GM23338 (cell line): Measurements from ENCODE around the gene POLR3E. TPM values are rescaled to one million over a fixed set of nuclear protein-coding genes. Genes with fewer than 3 reads are reported as not detected.

Experiments used
- ATAC-seq: fragments of 200-7000 bp; cut with Tn5 transposase; 3 replicates; pipeline ENCODE4 v1.9.1; 2020
- DNase-seq: peaks from one replicate; pipeline ENCODE4 v3.0.0-alpha.2; 2015; ENCODE audit warnings: low spot score
- H2AFZ ChIP-seq: fragments of 200-600 bp; sonication (generic); 2 replicates; pipeline ENCODE4 v1.8.0; 2016; ENCODE audit warnings: antibody characterized with exemption, mild to moderate bottlenecking, moderate library complexity
- H3F3A ChIP-seq: fragments of 200-600 bp; sonication (generic); replicated peaks from 2 replicates; pipeline ENCODE4 v1.8.0; 2017; ENCODE audit warnings: antibody characterized with exemption, mixed run types, low read depth
- H3K27ac ChIP-seq: fragments of 200-600 bp; sonication (generic); 2 replicates; pipeline ENCODE4 v1.6.1; 2016; ENCODE audit warnings: low read depth
- H3K27me3 ChIP-seq: fragments of 200-600 bp; sonication (generic); 2 replicates; pipeline ENCODE4 v1.8.0; 2016; ENCODE audit warnings: mild to moderate bottlenecking, mixed run types, moderate library complexity; ENCODE audit not compliant: insufficient read depth
- H3K36me3 ChIP-seq: fragments of 200-600 bp; sonication (generic); 2 replicates; pipeline ENCODE4 v1.8.0; 2016; ENCODE audit warnings: mild to moderate bottlenecking; ENCODE audit not compliant: insufficient read depth
- H3K4me1 ChIP-seq: fragments of 200-600 bp; sonication (generic); 2 replicates; pipeline ENCODE4 v1.8.0; 2016; ENCODE audit warnings: mild to moderate bottlenecking, moderate library complexity; ENCODE audit not compliant: insufficient read depth
- H3K4me2 ChIP-seq: fragments of 200-600 bp; sonication (generic); 2 replicates; pipeline ENCODE4 v1.7.1; 2017; ENCODE audit warnings: mixed run types
- H3K4me3 ChIP-seq: fragments of 200-600 bp; sonication (generic); 2 replicates; pipeline ENCODE4 v1.6.1; 2016; ENCODE audit warnings: mixed run types
- H3K79me2 ChIP-seq: fragments of 200-600 bp; sonication (generic); replicated peaks from 2 replicates; pipeline ENCODE4 v1.8.0; 2017; ENCODE audit warnings: mild to moderate bottlenecking; ENCODE audit not compliant: insufficient read depth
- H3K9me2 ChIP-seq: fragments of 200-600 bp; sonication (generic); 2 replicates; pipeline ENCODE4 v1.8.0; 2017; ENCODE audit not compliant: insufficient read depth
- H4K20me1 ChIP-seq: fragments of 200-600 bp; sonication (generic); replicated peaks from 2 replicates; pipeline ENCODE4 v1.8.0; 2017; ENCODE audit warnings: mild to moderate bottlenecking; ENCODE audit not compliant: insufficient read depth
- H3K27ac Mint-ChIP-seq: 2 replicates; pipeline ENCODE4 v1.8.0; 2020; ENCODE audit warnings: inconsistent platforms, mild to moderate bottlenecking, moderate library complexity, mixed read lengths
- H3K27me3 Mint-ChIP-seq: 3 replicates; pipeline ENCODE4 v1.8.0; 2022; ENCODE audit warnings: low read depth, mild to moderate bottlenecking, moderate library complexity, mixed read lengths, inconsistent platforms; ENCODE audit not compliant: insufficient read depth, poor library complexity
- H3K36me3 Mint-ChIP-seq: 3 replicates; pipeline ENCODE4 v1.8.0; 2021; ENCODE audit warnings: low read depth, mild to moderate bottlenecking, inconsistent platforms, moderate library complexity, mixed read lengths
- H3K4me1 Mint-ChIP-seq: 3 replicates; pipeline ENCODE4 v1.8.0; 2020; ENCODE audit warnings: mild to moderate bottlenecking, inconsistent platforms, mixed read lengths
- H3K4me3 Mint-ChIP-seq: 3 replicates; pipeline ENCODE4 v1.8.0; 2021; ENCODE audit warnings: moderate library complexity, mild to moderate bottlenecking, inconsistent platforms, mixed read lengths
- H3K9me3 Mint-ChIP-seq: 3 replicates; pipeline ENCODE4 v1.8.0; 2020; ENCODE audit warnings: moderate library complexity, mild to moderate bottlenecking, inconsistent platforms, mixed read lengths
- CREB1 ChIP-seq: fragments of 250-450 bp; sonication (Bioruptor Pico); IDR thresholded peaks from 2 replicates; pipeline ENCODE4 v1.5.0; 2020; ENCODE audit warnings: low read depth, mild to moderate bottlenecking, moderate library complexity
- EZH2 ChIP-seq: fragments of 200-600 bp; sonication (generic); IDR thresholded peaks from one replicate; pipeline ENCODE4 v1.8.0; 2017; ENCODE audit warnings: antibody characterized with exemption, mild to moderate bottlenecking, low read depth; ENCODE audit not compliant: unreplicated experiment
- EZH2phosphoT487 ChIP-seq: fragments of 200-600 bp; sonication (generic); IDR thresholded peaks from one replicate; pipeline ENCODE4 v1.8.1; 2018; ENCODE audit warnings: antibody characterized with exemption; ENCODE audit not compliant: unreplicated experiment
- JUNB ChIP-seq: IDR thresholded peaks from one replicate; pipeline ENCODE4 v1.6.1; 2016; ENCODE audit warnings: antibody characterized with exemption; ENCODE audit not compliant: unreplicated experiment
- NANOG ChIP-seq: IDR thresholded peaks from 2 replicates; pipeline ENCODE4 v1.6.1; 2016; ENCODE audit warnings: antibody characterized with exemption, borderline replicate concordance
- POLR2AphosphoS5 ChIP-seq: IDR thresholded peaks from 2 replicates; pipeline ENCODE4 v1.6.1; 2016; ENCODE audit warnings: antibody characterized with exemption, low read depth
- REST ChIP-seq: IDR thresholded peaks from one replicate; pipeline ENCODE4 v1.6.1; 2018; ENCODE audit warnings: antibody characterized with exemption; ENCODE audit not compliant: unreplicated experiment
- STAT1 ChIP-seq: IDR thresholded peaks from one replicate; pipeline ENCODE4 v1.6.1; 2016; ENCODE audit warnings: antibody characterized with exemption; ENCODE audit not compliant: unreplicated experiment
- ZNF114 ChIP-seq: fragments of 250-450 bp; sonication (Bioruptor Pico); IDR thresholded peaks from 2 replicates; pipeline ENCODE4 v1.5.0; 2020; ENCODE audit warnings: mild to moderate bottlenecking, moderate library complexity
- ZNF331 ChIP-seq: fragments of 250-450 bp; sonication (Bioruptor Pico); IDR thresholded peaks from 2 replicates; pipeline ENCODE4 v1.5.0; 2020; ENCODE audit warnings: low read depth, mild to moderate bottlenecking, moderate library complexity
- polyA plus RNA-seq: library from polyadenylated mRNA; unstranded; fragments of >200 nt; fragmentation: Nextera tagmentation; extraction: Ambion mirVana; gene quantifications from 2 replicates; pipeline ENCODE4 v1.2.1, GENCODE V29; 2016
- total RNA-seq: library from RNA; depleted of rRNA; stranded (reverse); fragments of >200 nt; shearing (Covaris generic); gene quantifications from 2 replicates; pipeline ENCODE4 v1.2.3, GENCODE V29; 2014
- TF ChIP-seq, protein P1 (sequence below): fragments of 250-450 bp; sonication (Bioruptor Pico); IDR thresholded peaks from 2 replicates; pipeline ENCODE4 v1.5.0; 2020; ENCODE audit warnings: mild to moderate bottlenecking, moderate library complexity
- TF ChIP-seq, protein P2 (sequence below): IDR thresholded peaks from 2 replicates; pipeline ENCODE4 v1.6.1; 2016; ENCODE audit warnings: antibody characterized with exemption
- TF ChIP-seq, protein P3 (sequence below), 2 experiments: fragments of 200-600 bp in 1 of 2; sonication (generic) in 1 of 2; conservative IDR thresholded peaks; 2 replicates each; pipeline versions ENCODE4 v1.5.1 to v1.6.1; 2016 to 2017; ENCODE audit warnings: antibody characterized with exemption in 2 of 2, low read depth in 2 of 2, mild to moderate bottlenecking in 2 of 2, moderate library complexity in 1 of 2

POLR3E gene
- total and polyA plus RNA-seq, 2 experiments from 2014 or later, result 62.7 to 141 TPM

DNA sequence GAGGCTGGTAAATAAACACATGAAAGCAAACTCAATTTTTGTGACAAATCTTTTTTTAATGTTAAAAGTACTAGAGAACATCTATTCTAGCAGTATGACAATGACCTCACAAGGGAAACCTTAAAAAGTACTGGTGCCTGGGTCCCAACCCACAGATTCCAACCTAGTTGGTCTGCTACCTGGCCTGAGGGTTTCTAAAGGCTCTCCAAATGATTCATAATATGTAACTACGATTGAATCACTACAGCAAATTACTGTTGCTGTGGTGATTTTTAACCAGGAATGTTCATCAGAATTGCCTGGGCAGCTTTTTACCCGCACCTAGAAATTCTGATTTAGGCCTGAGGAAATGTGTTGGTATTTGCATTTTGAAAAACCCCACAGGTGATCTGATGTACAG lies 51.1 kb downstream of the POLR3E start:
- Mint-ChIP-seq H3K36me3 (peaks cover 70% of the 10 kb centered on the region), H3K4me3 (no peak overlapping the region), H3K4me1 (peaks cover 3% of the 10 kb centered on the region), H3K27ac (no peak overlapping the region), H3K27me3 (peaks cover 2% of the 10 kb centered on the region), H3K9me3 (peaks cover 3% of the 10 kb centered on the region; the same call in 1 of the 3 replicates)
- Histone ChIP-seq H4K20me1 (peaks cover 6% of the 10 kb centered on the region), H3F3A (no peaks in the 10 kb centered on the region), H3K4me3 (no peak overlapping the region), H3K79me2 (peaks cover 31% of the 10 kb centered on the region), H3K36me3 (peaks cover 33% of the 10 kb centered on the region), H3K4me1 (peaks cover 6% of the 10 kb centered on the region; the same call in 1 of the 2 replicates), H3K4me2 (no peak overlapping the region), H3K27me3 (no peaks in the 10 kb centered on the region), H3K27ac (0 out of 2 replicates have a peak overlapping the region, but pooled peaks have one; percentile 29), H2AFZ (no peak overlapping the region), H3K9me2 (no peaks in the 10 kb centered on the region; the same call in 1 of the 2 replicates)
- TF ChIP-seq ZNF114, result no peak
- TF ChIP-seq, protein P1, sequence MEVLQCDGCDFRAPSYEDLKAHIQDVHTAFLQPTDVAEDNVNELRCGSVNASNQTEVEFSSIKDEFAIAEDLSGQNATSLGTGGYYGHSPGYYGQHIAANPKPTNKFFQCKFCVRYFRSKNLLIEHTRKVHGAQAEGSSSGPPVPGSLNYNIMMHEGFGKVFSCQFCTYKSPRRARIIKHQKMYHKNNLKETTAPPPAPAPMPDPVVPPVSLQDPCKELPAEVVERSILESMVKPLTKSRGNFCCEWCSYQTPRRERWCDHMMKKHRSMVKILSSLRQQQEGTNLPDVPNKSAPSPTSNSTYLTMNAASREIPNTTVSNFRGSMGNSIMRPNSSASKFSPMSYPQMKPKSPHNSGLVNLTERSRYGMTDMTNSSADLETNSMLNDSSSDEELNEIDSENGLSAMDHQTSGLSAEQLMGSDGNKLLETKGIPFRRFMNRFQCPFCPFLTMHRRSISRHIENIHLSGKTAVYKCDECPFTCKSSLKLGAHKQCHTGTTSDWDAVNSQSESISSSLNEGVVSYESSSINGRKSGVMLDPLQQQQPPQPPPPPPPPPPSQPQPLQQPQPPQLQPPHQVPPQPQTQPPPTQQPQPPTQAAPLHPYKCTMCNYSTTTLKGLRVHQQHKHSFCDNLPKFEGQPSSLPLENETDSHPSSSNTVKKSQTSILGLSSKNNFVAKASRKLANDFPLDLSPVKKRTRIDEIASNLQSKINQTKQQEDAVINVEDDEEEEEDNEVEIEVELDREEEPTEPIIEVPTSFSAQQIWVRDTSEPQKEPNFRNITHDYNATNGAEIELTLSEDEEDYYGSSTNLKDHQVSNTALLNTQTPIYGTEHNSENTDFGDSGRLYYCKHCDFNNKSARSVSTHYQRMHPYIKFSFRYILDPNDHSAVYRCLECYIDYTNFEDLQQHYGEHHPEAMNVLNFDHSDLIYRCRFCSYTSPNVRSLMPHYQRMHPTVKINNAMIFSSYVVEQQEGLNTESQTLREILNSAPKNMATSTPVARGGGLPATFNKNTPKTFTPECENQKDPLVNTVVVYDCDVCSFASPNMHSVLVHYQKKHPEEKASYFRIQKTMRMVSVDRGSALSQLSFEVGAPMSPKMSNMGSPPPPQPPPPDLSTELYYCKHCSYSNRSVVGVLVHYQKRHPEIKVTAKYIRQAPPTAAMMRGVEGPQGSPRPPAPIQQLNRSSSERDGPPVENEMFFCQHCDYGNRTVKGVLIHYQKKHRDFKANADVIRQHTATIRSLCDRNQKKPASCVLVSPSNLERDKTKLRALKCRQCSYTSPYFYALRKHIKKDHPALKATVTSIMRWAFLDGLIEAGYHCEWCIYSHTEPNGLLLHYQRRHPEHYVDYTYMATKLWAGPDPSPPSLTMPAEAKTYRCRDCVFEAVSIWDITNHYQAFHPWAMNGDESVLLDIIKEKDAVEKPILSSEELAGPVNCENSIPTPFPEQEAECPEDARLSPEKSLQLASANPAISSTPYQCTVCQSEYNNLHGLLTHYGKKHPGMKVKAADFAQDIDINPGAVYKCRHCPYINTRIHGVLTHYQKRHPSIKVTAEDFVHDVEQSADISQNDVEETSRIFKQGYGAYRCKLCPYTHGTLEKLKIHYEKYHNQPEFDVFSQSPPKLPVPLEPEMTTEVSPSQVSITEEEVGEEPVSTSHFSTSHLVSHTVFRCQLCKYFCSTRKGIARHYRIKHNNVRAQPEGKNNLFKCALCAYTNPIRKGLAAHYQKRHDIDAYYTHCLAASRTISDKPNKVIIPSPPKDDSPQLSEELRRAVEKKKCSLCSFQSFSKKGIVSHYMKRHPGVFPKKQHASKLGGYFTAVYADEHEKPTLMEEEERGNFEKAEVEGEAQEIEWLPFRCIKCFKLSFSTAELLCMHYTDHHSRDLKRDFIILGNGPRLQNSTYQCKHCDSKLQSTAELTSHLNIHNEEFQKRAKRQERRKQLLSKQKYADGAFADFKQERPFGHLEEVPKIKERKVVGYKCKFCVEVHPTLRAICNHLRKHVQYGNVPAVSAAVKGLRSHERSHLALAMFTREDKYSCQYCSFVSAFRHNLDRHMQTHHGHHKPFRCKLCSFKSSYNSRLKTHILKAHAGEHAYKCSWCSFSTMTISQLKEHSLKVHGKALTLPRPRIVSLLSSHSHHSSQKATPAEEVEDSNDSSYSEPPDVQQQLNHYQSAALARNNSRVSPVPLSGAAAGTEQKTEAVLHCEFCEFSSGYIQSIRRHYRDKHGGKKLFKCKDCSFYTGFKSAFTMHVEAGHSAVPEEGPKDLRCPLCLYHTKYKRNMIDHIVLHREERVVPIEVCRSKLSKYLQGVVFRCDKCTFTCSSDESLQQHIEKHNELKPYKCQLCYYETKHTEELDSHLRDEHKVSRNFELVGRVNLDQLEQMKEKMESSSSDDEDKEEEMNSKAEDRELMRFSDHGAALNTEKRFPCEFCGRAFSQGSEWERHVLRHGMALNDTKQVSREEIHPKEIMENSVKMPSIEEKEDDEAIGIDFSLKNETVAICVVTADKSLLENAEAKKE, result no peak
- TF ChIP-seq ZNF331, result no peak
- TF ChIP-seq JUNB, result no peak
- TF ChIP-seq CREB1 (CRISPR knock-in tag), result no peak
- no peak for TF ChIP-seq EZH2
- no peak for TF ChIP-seq STAT1
- TF ChIP-seq EZH2phosphoT487, result no peak
- TF ChIP-seq, protein P2, sequence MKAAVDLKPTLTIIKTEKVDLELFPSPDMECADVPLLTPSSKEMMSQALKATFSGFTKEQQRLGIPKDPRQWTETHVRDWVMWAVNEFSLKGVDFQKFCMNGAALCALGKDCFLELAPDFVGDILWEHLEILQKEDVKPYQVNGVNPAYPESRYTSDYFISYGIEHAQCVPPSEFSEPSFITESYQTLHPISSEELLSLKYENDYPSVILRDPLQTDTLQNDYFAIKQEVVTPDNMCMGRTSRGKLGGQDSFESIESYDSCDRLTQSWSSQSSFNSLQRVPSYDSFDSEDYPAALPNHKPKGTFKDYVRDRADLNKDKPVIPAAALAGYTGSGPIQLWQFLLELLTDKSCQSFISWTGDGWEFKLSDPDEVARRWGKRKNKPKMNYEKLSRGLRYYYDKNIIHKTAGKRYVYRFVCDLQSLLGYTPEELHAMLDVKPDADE, result no peak
- no peak for TF ChIP-seq REST
- TF ChIP-seq, protein P3, sequence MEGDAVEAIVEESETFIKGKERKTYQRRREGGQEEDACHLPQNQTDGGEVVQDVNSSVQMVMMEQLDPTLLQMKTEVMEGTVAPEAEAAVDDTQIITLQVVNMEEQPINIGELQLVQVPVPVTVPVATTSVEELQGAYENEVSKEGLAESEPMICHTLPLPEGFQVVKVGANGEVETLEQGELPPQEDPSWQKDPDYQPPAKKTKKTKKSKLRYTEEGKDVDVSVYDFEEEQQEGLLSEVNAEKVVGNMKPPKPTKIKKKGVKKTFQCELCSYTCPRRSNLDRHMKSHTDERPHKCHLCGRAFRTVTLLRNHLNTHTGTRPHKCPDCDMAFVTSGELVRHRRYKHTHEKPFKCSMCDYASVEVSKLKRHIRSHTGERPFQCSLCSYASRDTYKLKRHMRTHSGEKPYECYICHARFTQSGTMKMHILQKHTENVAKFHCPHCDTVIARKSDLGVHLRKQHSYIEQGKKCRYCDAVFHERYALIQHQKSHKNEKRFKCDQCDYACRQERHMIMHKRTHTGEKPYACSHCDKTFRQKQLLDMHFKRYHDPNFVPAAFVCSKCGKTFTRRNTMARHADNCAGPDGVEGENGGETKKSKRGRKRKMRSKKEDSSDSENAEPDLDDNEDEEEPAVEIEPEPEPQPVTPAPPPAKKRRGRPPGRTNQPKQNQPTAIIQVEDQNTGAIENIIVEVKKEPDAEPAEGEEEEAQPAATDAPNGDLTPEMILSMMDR (conservative IDR thresholded peaks at IDR 0.05; ENCODE audit: low read depth in 2 of 2), result no peak
- TF ChIP-seq POLR2AphosphoS5, result no peak
- TF ChIP-seq NANOG, result no peak
- ATAC-seq (no peak), DNase-seq (no peak)
